K562 (cell line): ENCODE measurements around the gene COL4A2.

Experiments
- CTCF ChIP-seq, 3 experiments: IDR thresholded peaks in 2 of 3; conservative IDR thresholded peaks in 1 of 3; 2 replicates each; pipeline ENCODE4 v1.5.1; 2011 to 2012; ENCODE audit warnings: low read length in 3 of 3, mild to moderate bottlenecking in 3 of 3, control low read depth in 2 of 3, improper control_type of control experiment in 1 of 3, inconsistent platforms in 1 of 3, low read depth in 1 of 3, mixed read lengths in 1 of 3, moderate library complexity in 1 of 3; ENCODE audit not compliant: insufficient read depth in 2 of 3
- DPF2 ChIP-seq: fragments of 450-650 bp; IDR thresholded peaks from 2 replicates; pipeline ENCODE4 v1.6.1; 2016
- EGR1 ChIP-seq: fragments of 450-650 bp; conservative IDR thresholded peaks from 2 replicates; pipeline ENCODE4 v1.6.1; 2017; ENCODE audit warnings: mild to moderate bottlenecking
- ESRRA ChIP-seq: fragments of 450-650 bp; IDR thresholded peaks from 2 replicates; pipeline ENCODE4 v1.6.1; 2014; ENCODE audit warnings: low read depth, mild to moderate bottlenecking, moderate library complexity, borderline replicate concordance
- MAX ChIP-seq: sonication (generic); formaldehyde crosslinking; IDR thresholded peaks from 2 replicates; pipeline ENCODE4 v1.9.0; 2022; ENCODE audit warnings: mild to moderate bottlenecking, missing genetic modification reagents
- NONO ChIP-seq, 2 experiments: fragments of 200-400 bp in 1 of 2; fragments of 450-650 bp in 1 of 2; formaldehyde crosslinking in 1 of 2; IDR thresholded peaks; 2 replicates each; pipeline ENCODE4 v1.6.1; 2017; ENCODE audit warnings: low read depth in 2 of 2, mild to moderate bottlenecking in 2 of 2, moderate library complexity in 2 of 2, low read length in 1 of 2
- TARDBP ChIP-seq: fragments of 450-650 bp; IDR thresholded peaks from 2 replicates; pipeline ENCODE4 v1.6.1; 2016
- TCF7L2 ChIP-seq: fragments of 150-350 bp; IDR thresholded peaks from 2 replicates; pipeline ENCODE4 v1.6.1; 2016; ENCODE audit warnings: low read depth, mild to moderate bottlenecking, low read length, moderate library complexity
- TRIM28 ChIP-seq: fragments of 450-650 bp; IDR thresholded peaks from 2 replicates; pipeline ENCODE4 v1.6.1; 2017
- ZC3H11A ChIP-seq: IDR thresholded peaks from 2 replicates; pipeline ENCODE4 v1.6.1; 2012; ENCODE audit warnings: low read depth, low read length, improper control_type of control experiment

- TF ChIP-seq DPF2 (no peak), ZC3H11A (no peak), ESRRA (no peak), CTCF (IDR thresholded peaks at IDR 0.05 in 2 of 3, conservative IDR thresholded peaks at IDR 0.05 in 1 of 3; ENCODE audit: insufficient read depth in 2 of 3, low read depth in 1 of 3, low read length in 3 of 3) (no peak), TARDBP (no peak), MAX (CRISPR knock-in tag) (no peak), TRIM28 (no peak), TCF7L2 (no peak), EGR1 (no peak), NONO (IDR thresholded peaks at IDR 0.05; ENCODE audit: low read depth in 2 of 2, low read length in 1 of 2) (no peak)
These were observed 1.1 kb upstream of the COL4A2 start for GRCh38 chr13:110305949-110306339.
